ENCODE measurements around the gene SERINC5. TPM values are rescaled to one million over a fixed set of nuclear protein-coding genes. Genes with fewer than 3 reads are reported as not detected.

SERINC5 gene
- total RNA-seq, 2 experiments from 2014 or later = 32.4 to 33.1 TPM

DNA sequence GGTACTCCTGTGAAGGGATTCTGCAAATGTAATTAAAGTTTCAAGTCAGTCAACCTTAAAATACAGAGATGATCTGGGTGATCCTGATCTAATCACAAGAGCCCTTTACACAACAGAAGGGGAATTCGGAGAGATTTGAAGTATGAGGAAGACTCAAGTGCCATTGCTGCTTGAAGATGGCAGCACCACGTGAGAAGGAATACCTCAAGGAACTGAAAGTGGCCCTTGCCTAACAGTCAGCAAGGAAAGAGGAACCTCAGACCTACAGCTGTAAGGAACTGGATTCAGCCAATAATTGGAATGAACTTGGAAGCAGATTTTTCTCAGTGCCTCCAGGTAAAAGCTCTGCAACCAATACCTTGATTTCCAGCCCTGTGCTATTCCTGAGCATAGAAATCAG, 133.3 kb downstream of the SERINC5 start:
- intact Hi-C loops (cut with micrococcal nuclease) = no loop called here
- ChIA-PET CTCF (interaction anchor here (1.1 to 1.6 kb wide), 2 partner anchors 17 to 32 kb away, joined by 3 to 5 read pairs; no protein-coding TSS in a partner anchor), POLR2A (no interaction called here)
- no peaks in the 10 kb centered on the region for H3K27me3 Mint-ChIP-seq
- no peak for TF ChIP-seq CTCF (IDR thresholded peaks at IDR 0.05)
- no peak overlapping the region for H3K27ac Mint-ChIP-seq
- ATAC-seq = no peak
- peaks cover 10% of the 10 kb centered on the region for H3K36me3 Mint-ChIP-seq (ENCODE audit: low read depth)
- no peak overlapping the region for H3K4me3 Mint-ChIP-seq
- peaks cover 9% of the 10 kb centered on the region for H3K9me3 Mint-ChIP-seq
- DNase-seq = no peak
- H3K4me1 Mint-ChIP-seq (ENCODE audit: low read depth) = peaks cover 50% of the 10 kb centered on the region

DNA sequence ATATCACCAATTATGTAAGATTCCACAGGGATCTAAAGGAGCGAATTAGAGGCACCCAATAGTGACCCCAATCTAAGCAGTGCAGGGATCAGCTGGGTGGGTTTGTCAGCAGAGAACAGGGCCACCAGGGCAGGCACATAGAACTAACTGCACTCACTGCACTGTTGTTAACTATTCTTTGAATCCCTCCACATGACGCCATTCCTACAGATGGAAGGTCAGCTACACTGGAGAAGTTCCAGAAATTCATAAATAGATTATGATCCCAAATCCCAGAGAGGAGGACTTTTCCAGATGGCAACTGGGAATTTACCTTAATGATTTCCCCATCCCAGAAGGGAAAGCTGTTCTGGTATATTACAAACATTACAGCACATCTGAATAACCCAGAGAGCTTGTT, 136.5 kb downstream of the SERINC5 start:
- no peak for DNase-seq
- Mint-ChIP-seq H3K4me3 (no peak overlapping the region), H3K4me1 (ENCODE audit: low read depth) (peaks cover 44% of the 10 kb centered on the region), H3K27ac (no peak overlapping the region), H3K9me3 (peaks cover 14% of the 10 kb centered on the region), H3K27me3 (no peaks in the 10 kb centered on the region), H3K36me3 (ENCODE audit: low read depth) (peaks cover 12% of the 10 kb centered on the region)
- ChIA-PET POLR2A (no interaction called here), CTCF (interaction anchor here (1.0 to 3.1 kb wide), 4 partner anchors 9 to 28 kb away, joined by 3 to 9 read pairs (median 4); no protein-coding TSS in a partner anchor)
- intact Hi-C loops (cut with micrococcal nuclease) = no loop called here
- ATAC-seq = no peak
- no peak for TF ChIP-seq CTCF (IDR thresholded peaks at IDR 0.05)

- H3K27me3 Mint-ChIP-seq = no peaks in the 10 kb centered on the region
- peak overlapping the region; percentile 48 for H3K27ac Mint-ChIP-seq
- no peak overlapping the region for H3K4me3 Mint-ChIP-seq
- H3K36me3 Mint-ChIP-seq (ENCODE audit: low read depth) = peaks cover 24% of the 10 kb centered on the region
- ChIA-PET POLR2A (interaction anchor here (1.0 to 1.4 kb wide), 2 partner anchors 11 to 138 kb away, joined by 3 to 4 read pairs; partner anchors contain the start of gene SERINC5), CTCF (interaction anchor here (0.9 to 3.1 kb wide), 5 partner anchors 7 to 33 kb away, joined by 3 to 9 read pairs (median 4); no protein-coding TSS in a partner anchor)
- intact Hi-C loops (cut with micrococcal nuclease) = no loop called here
- DNase-seq = no peak
- peaks cover 31% of the 10 kb centered on the region for H3K4me1 Mint-ChIP-seq (ENCODE audit: low read depth)
- peak; percentile 56 for ATAC-seq
- H3K9me3 Mint-ChIP-seq = peaks cover 22% of the 10 kb centered on the region
- no peak for TF ChIP-seq CTCF (IDR thresholded peaks at IDR 0.05)
Observed at GRCh38 chr5:80117446-80117845, 138.4 kb downstream of the SERINC5 start.

- POLR2A ChIA-PET = interaction anchor here (1.1 to 1.4 kb wide), 3 partner anchors 12 to 139 kb away, joined by 3 to 4 read pairs (median 4); partner anchors contain the start of gene SERINC5
- intact Hi-C loops (cut with micrococcal nuclease) = no loop called here
- Mint-ChIP-seq H3K27me3 (no peaks in the 10 kb centered on the region), H3K36me3 (ENCODE audit: low read depth) (peaks cover 24% of the 10 kb centered on the region), H3K9me3 (peaks cover 21% of the 10 kb centered on the region), H3K27ac (no peak overlapping the region), H3K4me1 (ENCODE audit: low read depth) (peaks cover 27% of the 10 kb centered on the region), H3K4me3 (no peak overlapping the region)
- CTCF ChIA-PET = interaction anchor here (1.1 to 1.8 kb wide), 2 partner anchors 25 to 26 kb away, joined by 3 to 4 read pairs; no protein-coding TSS in a partner anchor
- no peak for ATAC-seq
- TF ChIP-seq CTCF (IDR thresholded peaks at IDR 0.05) = no peak
- no peak for DNase-seq
Observed at GRCh38 chr5:80116465-80116864, 139.4 kb downstream of the SERINC5 start.

- Mint-ChIP-seq H3K4me3 (no peak overlapping the region), H3K27me3 (no peaks in the 10 kb centered on the region), H3K36me3 (ENCODE audit: low read depth) (peaks cover 24% of the 10 kb centered on the region), H3K27ac (no peak overlapping the region), H3K9me3 (peaks cover 21% of the 10 kb centered on the region), H3K4me1 (ENCODE audit: low read depth) (peaks cover 27% of the 10 kb centered on the region)
- DNase-seq (no peak), ATAC-seq (no peak)
- intact Hi-C loops (cut with micrococcal nuclease) = no loop called here
- TF ChIP-seq CTCF (IDR thresholded peaks at IDR 0.05) = no peak
- ChIA-PET CTCF (interaction anchor here (1.1 kb wide), 1 partner anchor 24 kb away, joined by 3 read pairs; no protein-coding TSS in a partner anchor), POLR2A (interaction anchor here (1.1 to 1.2 kb wide), 2 partner anchors 12 to 37 kb away, joined by 3 to 4 read pairs; no protein-coding TSS in a partner anchor)
Observed at GRCh38 chr5:80116000-80116399, 139.8 kb downstream of the SERINC5 start.

Data from activated CD8-positive, alpha-beta T cell treated with anti-CD3 and anti-CD28 coated beads for 36 hours (primary cell).